GM21528 (cell line): ENCODE results near the gene NUP43.
"Not testable (repeated sequence)": the region's sequence is repeated elsewhere in the genome, so short reads cannot be mapped to it uniquely, and the experiment has no call there.

Experiments
- ATAC-seq: cut with Tn5 transposase; IDR thresholded peaks from one replicate; pipeline ENCODE4 v1.9.1; 2021; ENCODE audit warnings: mild to moderate bottlenecking, moderate library complexity; ENCODE audit not compliant: unreplicated experiment, low FRiP score

NUP43 gene

GRCh38 chr6:149698175-149698574 is 48.2 kb downstream of the NUP43 start:
- ATAC-seq, result no peak

GRCh38 chr6:149696901-149697300 is 49.4 kb downstream of the NUP43 start:
- ATAC-seq, result no peak

GRCh38 chr6:149694921-149695320 is 51.4 kb downstream of the NUP43 start:
- ATAC-seq, result no peak

- ATAC-seq, result no peak
Measured at GRCh38 chr6:149691201-149691600, 55.1 kb downstream of the NUP43 start.

GRCh38 chr6:149686230-149686629 is 60.1 kb downstream of the NUP43 start:
- no peak for ATAC-seq

- no peak for ATAC-seq
Measured at GRCh38 chr6:149683256-149683859, 63.0 kb downstream of the NUP43 start.

GRCh38 chr6:149681845-149682244 is 64.5 kb downstream of the NUP43 start:
- ATAC-seq, result not testable (repeated sequence)

- no peak for ATAC-seq
Measured at GRCh38 chr6:149681209-149681608, 65.1 kb downstream of the NUP43 start.

- no peak for ATAC-seq
Measured at GRCh38 chr6:149680503-149680902, 65.8 kb downstream of the NUP43 start.
